SW480 (cell line): Measurements from ENCODE around the gene PLCB4.
A peak's percentile ranks its signal among the peaks of the same experiment; 100 is the strongest.

ENCODE experiments used
- DNase-seq: peaks from one replicate; pipeline ENCODE4 v3.0.0-alpha.2; 2016; ENCODE audit warnings: low spot score

The PLCB4 gene

DNA sequence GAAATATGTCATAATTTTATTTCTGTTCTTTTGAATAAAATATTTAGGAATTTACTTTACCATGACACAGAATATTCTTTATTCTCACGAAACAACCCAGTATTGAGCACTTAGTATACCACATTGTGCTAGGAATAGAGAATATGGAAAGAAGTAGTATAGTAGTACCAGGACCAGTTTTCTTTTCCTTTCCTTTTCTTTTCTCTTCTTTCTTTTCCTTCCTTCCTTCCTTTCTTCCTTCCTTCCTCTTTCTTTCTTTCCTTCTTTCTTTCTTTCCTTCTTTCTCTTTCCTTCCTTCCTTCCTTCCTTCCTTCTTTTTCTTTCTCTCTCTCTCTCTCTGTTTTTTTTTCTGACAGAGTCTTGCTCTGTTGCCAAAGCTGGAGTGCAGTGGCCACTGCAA, 7.5 kb upstream of the PLCB4 start:
- no peak for DNase-seq

DNA sequence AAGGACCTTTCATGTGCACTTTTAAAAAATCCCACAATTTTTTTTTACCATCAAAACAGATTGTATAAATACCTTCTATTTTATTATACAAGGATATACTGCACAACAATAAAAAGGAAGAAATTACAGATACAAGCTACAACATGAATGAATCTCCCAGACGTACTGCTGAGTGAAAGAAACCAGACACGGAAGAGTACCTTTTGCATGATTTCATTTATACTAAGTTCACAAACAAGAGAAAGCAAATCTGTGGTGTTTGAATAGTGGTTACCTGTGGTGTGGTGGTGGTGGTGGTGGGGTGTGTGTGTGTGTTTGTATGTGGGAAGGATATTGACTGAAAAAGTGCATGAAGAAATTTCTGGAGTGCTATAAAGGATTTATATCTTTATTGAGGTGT, 6.8 kb upstream of the PLCB4 start:
- DNase-seq, result no peak

DNA sequence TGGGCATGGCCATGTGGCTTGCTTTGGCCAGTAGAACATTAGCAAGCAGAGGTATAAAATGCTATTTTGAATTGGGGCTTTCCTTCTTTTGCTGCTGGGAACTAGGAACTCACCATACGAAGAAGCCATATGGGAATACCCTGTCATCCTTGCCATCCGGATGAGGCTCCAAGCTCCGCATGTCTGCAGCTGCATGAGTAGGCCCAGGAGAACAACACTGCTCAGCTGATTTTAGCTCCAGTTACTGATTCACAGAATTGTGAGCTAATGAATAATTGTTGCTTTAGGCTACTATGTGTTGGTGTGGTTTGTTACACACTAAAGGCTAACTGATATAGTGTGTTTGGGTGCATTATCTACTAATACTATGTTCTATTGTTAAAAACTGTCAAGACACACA, 2.7 kb upstream of the PLCB4 start:
- DNase-seq, result no peak

DNA sequence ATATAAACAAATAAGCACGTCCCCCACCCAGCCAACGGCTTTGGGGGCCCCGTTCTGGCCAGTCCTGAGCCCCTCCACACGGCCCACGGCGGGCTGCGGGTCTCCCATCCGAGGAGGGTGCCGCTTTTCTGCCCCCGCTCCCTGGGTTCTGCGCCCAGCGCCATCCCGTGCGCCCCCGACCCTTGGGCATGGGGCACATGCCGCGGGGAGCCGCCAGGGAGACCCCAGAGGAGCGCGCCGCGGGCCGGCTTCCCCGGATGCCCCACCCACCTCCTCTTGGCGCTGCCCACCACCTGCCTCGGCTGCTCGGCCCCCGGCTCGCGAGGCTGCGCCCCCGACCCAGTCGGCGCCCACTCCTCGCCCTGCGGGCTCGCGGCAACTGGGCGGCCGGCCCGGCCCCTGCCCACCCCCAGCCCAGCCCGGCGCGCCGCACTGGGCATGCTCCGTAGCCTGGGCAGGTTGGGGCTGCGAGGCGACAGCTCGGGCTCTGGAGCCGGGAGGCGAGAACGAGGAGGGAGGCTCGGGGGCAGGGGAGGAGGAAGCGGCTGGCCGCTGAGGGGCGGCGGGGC, 570 bp upstream of the PLCB4 start:
- DNase-seq, result peak; percentile 57

DNA sequence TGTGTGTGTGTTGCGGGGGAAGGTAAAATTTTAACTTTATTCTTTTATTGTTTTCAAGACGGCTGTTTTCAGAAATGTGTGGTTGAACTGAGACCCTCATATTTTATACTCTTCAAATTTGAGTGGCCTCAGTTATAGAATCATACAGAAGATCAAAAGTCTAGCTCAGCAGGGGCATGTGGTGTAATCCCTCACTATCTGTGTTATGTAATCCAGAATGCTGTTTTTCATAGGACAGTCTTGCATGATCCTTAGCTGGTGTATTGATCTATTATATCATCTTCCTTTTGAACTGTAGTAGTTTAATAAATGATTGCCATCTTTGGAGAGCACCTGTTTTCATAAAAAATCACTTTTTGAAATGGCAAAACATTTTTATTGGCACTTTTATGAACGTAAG, 1.4 kb downstream of the PLCB4 start:
- no peak for DNase-seq

DNA sequence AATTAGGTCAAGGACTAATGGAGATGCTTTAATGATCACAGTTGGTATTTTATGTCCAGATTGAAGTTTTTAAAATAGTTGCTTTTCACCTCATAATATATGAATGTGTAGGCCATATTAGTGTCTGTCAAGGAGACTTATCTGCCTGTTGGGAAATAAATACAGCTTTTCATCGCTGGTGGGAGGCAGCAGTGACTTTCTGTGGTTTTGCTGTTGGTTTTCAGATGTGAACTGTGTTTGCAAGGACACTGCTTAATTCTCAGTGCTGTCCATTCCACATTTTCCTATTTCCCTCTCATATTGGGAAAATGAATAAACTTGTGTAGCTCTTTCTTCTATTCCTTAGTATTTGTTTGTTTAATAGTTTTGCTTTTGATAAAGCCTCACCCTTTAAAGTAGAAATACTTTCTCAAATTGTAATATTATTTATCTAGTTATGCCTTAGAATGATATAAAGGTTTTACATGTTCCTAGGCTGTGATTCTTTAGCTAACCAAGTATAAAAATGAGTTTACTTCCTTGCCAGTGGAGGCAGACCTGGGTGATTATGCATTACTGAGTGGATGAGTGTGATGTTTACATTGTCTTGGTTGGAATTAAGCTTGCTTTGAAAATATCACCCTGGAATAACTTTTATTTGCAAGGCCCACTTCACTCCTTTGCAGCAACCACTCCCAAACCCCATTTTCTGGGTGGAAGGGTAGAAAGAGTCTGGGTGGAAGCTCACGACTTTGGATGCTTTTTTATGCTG, 3.3 kb downstream of the PLCB4 start:
- DNase-seq, result no peak

DNA sequence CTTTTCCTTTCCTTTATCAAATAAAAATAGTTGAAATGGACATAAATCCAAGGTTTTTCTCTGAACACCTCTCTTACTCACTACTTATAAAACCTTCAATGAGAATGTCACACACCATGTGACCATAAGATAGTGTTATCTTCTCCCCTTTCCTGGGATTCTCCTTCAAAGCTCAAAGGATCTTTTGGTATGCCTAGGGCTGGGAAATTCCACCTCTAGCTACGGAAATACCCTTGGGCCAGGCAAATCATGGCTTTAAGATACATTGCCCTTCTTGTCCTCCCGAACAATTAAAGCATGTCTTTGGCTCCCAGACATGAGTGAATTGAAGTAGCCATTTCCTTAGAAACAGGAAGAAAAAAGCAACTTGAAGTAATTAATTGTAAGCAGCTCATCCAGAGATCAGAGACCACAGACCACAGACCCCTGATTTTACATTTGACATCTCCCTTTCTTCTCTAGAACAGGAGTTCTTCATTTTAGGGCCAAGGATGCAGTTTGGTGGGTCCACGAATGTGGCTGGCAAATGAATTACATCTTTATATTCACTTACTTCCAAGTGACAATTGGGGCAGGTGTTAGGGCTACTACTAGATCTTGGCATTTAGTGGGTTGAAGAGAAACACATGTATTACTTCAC, 4.1 kb downstream of the PLCB4 start:
- DNase-seq, result no peak

DNA sequence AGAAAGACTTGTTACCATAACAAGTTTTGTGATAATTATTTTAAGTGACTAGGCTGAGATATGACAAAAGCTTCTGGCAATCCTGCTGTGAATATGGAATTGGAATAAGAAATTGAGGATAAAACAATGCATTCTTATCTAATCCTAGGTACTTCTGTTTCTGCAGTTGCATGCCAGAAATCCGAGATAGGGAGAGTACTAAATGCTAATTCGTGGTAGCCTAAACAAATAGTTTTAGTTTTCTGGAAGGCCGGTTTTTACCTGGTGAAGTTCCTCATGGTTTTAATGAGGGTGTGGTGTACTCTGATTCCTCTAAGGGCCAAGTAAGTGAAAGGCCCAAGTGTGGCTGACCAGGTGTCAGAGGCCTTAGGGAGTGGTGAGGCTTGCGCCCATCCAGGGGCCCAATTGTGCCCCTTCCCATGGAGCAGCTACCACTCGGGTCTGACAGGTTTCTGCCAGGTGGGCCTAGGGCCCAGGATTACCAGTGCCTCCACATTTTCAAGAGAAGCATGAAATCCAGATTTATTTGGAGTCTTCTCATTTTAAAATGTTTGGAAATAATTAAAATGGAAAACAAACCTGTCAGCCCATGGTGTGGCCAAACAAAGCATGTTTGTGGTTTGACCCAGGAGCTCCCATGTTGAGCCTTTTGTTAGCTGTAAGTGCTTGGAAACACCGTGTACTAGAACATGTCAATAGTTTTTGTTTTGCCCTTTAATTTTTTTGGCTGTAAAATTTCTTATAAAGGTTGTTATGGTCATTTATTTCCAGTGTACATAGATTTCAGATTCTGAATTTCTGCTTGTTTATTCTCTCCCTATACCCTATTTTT, 6.6 kb downstream of the PLCB4 start:
- DNase-seq, result no peak

DNA sequence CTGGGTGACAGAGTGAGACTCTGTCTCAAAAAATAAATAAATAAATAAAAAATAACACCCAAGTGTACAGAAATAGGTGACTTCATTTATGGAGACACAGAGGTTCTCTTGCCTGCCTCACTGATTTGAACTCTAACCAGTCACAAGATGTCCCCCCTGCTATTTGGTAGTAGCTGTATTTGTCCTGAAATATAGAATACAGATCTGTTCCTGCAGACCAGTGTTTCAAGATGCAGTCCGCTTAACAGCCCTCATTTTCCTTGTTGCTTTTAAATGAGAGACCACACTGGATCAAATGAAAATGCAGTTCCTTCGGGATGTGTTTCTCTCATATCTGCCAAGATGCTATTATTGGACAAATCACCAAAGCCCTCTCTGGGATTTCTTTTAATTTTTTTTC, 7.6 kb downstream of the PLCB4 start:
- no peak for DNase-seq

DNA sequence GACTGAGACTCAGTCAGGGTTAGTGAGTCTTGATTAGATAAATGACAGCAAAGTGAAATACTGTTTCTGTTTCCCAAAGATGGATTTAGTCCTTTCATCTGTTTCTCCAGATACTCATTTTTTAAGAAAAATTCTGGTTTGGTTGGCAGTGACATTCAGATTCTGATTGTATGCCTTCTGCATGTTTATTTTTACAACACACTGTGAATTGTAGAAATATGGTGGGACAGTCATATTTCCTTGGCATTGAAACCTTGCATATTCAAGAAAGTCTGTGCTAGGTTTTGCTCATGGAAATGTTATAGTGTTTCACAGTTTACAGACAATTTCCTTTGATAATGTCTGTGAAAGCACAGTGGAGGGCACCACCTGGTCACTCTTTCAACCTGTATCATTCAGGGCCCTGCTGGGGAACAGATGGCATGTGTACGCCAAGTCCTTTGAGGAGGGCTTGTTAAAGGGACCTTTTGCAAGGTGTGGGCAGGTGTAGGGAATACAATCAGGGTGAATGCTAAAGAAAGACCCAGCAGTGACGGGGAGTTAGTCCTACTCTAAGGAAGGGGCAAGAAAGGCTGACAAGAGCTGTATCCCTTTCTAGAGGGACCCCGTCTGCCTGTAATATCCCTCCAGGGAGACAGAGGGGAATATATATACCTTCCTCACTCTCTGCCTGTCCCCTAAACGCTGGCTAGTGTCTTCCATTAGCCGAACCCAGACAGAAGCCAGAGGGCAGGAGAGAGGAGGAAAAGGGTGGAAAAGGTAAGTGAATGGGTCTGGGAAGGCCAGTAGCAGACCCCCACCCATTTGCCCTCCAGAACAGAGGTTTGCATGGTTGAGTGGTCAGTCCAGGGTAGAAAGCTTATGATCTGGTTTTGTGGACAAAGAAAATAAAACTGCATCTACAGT, 10.2 kb downstream of the PLCB4 start:
- no peak for DNase-seq

DNA sequence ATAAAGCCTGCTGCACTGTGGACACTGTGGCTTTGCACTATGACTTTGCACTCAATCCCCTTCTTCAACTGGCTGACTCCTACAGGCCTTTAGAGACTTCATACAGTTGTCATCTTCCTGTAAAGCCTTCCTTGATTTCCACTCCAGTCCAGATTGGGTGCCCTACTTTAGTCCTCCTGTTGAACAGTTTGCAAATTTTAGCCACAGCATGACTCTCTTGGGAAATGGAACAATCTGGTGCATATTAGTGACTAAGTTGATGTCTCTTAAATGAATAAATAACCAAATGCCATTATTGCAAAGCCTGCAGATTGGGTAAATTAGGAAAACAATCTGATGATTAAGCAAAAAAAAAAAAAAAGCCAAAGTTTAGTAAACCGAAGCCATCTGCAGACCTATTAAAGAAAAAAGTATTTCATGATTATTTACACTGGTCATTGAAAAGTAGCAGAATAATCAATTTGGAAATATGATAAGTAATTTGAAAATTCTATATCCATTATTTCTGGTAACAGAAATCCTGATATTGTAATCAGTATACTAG, 12.6 kb downstream of the PLCB4 start:
- DNase-seq, result no peak

DNA sequence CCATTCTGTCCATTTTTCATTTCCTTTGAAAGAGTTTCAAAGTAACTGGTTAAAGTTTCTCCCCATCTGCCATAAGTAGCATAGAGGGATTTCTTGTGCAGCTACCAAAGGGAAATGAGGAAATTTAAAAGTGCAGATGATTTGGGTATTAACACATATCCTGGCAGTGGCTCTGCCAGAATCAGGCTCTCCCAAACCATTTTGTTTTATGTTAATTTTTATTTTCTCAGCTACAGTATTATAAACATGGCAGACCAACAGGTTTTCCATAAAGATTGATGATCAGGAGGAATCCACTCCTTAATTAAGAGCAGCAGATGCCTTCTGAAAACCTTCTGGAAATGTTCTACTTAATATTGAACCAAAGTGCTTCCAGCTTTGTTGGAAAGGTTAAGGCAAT, 13.9 kb downstream of the PLCB4 start:
- no peak for DNase-seq

DNA sequence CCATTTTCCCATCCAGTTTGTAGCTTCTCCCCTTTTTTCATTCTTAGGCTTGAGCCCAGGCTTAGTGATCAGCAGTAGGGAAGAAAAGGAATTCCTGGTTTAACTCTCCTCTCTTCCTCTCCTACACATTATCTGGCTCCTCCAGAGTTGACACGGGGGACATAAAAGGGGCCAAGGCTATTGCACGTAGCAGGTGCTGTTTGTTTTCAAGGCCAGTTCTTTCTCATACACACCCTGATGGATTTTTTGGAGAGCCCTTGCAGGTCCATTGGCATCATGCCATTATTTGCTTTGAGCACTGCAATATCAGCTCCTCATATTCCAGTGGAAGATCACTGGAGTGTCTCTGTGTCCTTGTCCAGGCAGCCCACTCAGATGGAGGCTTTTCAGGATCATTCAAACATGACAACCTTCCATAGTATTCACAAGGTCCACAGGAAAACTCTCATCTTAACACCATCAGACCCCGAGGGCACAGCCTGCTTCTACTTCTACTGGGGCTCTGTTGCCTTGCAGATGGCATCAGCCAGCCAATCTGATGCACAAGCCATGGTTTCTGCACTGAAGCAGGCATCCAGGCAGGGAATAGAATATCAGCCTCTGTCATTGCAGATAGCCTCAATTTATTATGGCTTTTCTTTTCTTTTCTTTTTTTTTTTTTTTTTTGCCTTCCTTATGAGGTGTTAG, 18.8 kb downstream of the PLCB4 start:
- DNase-seq, result no peak

DNA sequence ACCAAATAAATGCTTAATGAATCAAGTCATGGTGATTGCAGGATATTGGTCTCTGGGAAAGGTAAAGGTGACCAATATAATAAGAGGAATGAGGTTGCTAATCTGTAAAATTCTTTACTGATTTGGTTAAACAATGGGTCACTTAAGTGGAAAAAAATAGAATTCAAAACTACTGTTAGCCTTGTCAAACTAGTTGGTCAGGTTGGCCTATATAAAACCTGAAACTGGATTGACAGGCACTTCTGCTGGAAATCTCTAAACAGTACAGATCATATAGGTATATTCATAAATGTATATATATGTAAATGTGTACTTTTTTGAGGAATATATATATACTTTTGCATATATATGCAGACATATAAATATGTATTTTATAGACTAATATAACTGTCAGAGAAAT, 19.7 kb downstream of the PLCB4 start:
- no peak for DNase-seq

DNA sequence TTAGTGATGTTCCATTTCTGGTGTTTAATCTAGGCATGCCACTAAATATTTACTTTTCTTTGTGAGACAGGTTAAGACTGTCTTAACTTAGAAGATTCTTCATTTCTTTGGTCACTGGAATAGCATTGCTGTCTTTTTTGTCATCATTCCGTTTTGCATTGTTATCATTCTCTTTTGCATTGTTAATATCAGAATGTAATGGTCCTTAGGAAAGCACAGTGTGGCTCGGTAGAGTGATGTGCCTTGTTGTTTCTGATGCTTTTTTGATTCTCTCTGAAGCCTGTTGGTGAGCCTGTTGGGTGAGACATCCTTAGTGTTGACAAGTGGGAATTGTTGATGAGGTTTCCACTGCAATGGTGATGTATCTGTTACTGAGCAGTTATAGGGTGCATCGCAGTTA, 23.2 kb downstream of the PLCB4 start:
- DNase-seq, result no peak

DNA sequence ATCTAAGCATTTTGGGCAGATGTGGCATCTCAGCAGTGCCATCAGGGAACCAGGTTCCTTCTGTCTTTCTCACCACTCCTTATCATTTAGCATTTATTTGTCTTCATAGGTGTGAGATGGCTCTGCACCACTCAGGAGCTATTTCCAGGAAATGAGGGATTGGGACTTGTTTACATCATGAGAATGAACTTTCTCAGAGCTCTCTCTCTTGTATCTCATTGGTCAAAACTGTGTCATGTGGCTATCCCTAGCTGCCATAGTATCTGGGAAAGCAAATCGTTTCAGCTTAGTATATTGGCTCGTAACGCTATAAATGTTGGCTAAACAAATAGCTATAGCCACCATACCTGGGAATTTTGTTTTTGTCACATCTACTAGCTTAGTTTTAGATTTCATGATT, 23.8 kb downstream of the PLCB4 start:
- DNase-seq, result no peak

DNA sequence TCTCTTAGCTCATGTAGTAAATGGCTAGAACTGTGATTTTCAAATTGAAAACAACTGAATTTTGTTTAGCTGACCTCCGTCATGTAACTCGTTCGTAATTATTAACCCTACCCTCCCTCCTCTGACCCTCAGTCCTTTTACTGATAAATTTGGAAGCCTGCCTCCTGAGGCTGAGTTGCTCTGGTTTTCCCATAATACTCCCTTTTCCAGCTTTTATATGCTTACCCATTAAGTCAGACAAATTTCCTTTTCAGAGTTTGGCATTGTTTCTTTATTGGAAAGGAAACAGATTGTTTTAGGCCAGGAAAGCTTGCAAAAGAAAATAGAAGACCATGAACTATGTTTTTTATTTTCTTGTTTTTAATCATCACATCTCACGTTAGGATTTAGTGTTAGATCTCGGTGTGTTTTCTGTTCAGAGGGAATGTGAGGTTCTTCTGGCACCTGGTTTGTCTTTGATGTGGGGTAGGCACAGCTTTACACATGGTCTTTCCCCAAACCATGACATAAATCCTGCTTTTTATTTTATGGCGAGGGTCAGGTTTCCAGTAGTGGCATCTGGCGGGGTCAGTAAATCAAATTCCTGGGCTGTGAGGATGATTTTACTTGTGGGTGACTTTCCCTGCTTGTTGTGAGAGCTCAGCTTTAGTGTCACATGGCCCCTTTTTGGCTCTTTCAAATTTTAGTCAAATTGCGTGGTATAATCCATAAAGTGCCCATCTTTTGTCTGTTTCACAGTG, 24.5 kb downstream of the PLCB4 start:
- peak; percentile 67 for DNase-seq

DNA sequence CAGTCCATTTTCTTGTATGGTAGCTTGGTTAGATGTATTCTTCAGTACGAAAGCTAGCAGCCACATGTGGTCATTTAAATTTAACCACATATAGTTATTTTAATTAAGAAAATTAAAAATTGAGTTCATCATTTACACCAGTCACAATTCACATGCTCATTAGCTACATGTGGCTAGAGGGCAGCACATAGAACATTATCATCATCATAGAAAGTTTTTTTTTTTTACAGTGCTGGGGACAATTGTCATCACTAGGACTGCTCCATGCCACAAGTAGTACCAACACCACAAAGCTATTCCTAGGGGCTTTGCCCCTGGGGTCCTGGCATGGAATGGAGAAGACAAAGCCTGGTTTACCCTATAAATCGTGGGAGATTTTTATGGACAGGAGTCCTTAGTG, 30.5 kb downstream of the PLCB4 start:
- no peak for DNase-seq

DNA sequence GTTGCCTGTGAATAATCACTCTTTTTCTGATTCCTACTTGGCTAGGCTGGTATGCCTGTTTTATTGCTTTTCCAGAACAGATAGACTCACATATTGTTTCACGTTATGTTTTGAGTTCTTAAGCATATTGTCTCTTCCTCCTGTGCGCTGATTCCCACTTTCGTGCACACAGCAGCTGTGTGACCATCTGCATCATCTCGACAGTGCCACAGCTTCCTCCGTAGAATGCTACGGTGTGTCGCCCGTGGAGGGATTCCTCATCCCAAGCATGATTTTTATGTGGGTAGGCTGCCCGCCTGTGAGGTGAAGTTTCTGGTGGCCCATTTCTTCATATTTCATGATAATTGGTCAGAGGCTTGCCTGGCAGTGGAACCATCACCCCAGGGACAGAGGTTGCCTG, 31.8 kb downstream of the PLCB4 start:
- DNase-seq, result no peak

DNA sequence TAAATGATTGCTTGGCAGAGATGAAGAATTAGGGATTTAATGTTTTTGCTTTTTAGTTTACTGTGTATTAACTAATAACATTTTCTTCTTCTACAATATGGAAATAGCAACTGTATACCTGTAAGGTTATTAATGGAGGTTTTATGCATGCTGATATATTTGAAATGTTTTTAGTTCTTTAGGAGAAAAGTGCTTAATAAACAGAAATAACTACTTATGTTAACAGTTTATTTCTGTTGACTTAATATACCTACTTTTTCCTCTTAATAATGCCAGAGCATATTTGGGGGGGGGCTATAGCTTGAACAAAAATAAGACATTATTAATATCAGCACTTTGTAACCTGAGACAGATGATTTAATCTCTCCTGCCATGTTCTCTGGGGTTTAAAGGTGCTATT, 33.6 kb downstream of the PLCB4 start:
- no peak for DNase-seq
